ENCODE data around the gene MAST3.
"Not testable (repeated sequence)": the region's sequence is repeated elsewhere in the genome, so short reads cannot be mapped to it uniquely, and the experiment has no call there.

MAST3 gene

GRCh38 chr19:18141031-18141430 is 43.5 kb downstream of the MAST3 start:
- DNase-seq, result no peak

- DNase-seq, result no peak
These were observed 46.3 kb downstream of the MAST3 start for GRCh38 chr19:18143902-18144301.

- no peak for DNase-seq
These were observed 46.8 kb downstream of the MAST3 start for GRCh38 chr19:18144361-18144760.

GRCh38 chr19:18144906-18145305 is 47.3 kb downstream of the MAST3 start:
- DNase-seq, result no peak

- no peak for DNase-seq
These were observed 47.9 kb downstream of the MAST3 start for GRCh38 chr19:18145391-18145999.

GRCh38 chr19:18147396-18147795 is 49.8 kb downstream of the MAST3 start:
- DNase-seq, result no peak

- no peak for DNase-seq
These were observed 52.0 kb downstream of the MAST3 start for GRCh38 chr19:18149596-18149975.

GRCh38 chr19:18150776-18151624 is 53.4 kb downstream of the MAST3 start:
- no peak for DNase-seq

GRCh38 chr19:18152442-18152816 is 54.9 kb downstream of the MAST3 start:
- peak; percentile 96 for DNase-seq

- DNase-seq, result peak; percentile 97
These were observed 55.4 kb downstream of the MAST3 start, which contains the start of gene PIK3R2 for GRCh38 chr19:18152817-18153555. Gene PIK3R2, plus strand, starts transcription at chr19:18153163. Its CDS starts 2,717 bp downstream, at chr19:18155880.

- DNase-seq, result no peak
These were observed 56.1 kb downstream of the MAST3 start for GRCh38 chr19:18153556-18154134.

GRCh38 chr19:18155095-18156087 is 57.8 kb downstream of the MAST3 start:
- no peak for DNase-seq

- no peak for DNase-seq
These were observed 58.7 kb downstream of the MAST3 start for GRCh38 chr19:18156268-18156667.

- DNase-seq, result no peak
These were observed 59.4 kb downstream of the MAST3 start for GRCh38 chr19:18156841-18157464.

GRCh38 chr19:18157465-18158063 is 60.0 kb downstream of the MAST3 start:
- no peak for DNase-seq

GRCh38 chr19:18158467-18158866 is 60.9 kb downstream of the MAST3 start:
- DNase-seq, result no peak

- DNase-seq, result not testable (repeated sequence)
These were observed 61.6 kb downstream of the MAST3 start for GRCh38 chr19:18159059-18159616.

GRCh38 chr19:18159810-18160209 is 62.2 kb downstream of the MAST3 start:
- DNase-seq, result no peak

- no peak for DNase-seq
These were observed 63.0 kb downstream of the MAST3 start for GRCh38 chr19:18160493-18160970.

GRCh38 chr19:18160971-18161635 is 63.5 kb downstream of the MAST3 start:
- peak; percentile 55 for DNase-seq

Measured in GDM1 (cell line).